SH-SY5Y (cell line): ENCODE measurements around the gene HOXD9.

ENCODE experiments used
- GATA2 ChIP-seq: IDR thresholded peaks from 2 replicates; pipeline ENCODE4 v1.6.1; 2011; ENCODE audit warnings: mild to moderate bottlenecking, low read depth, low read length
- GATA3 ChIP-seq: IDR thresholded peaks from 2 replicates; pipeline ENCODE4 v1.6.1; 2011; ENCODE audit warnings: low read depth, mild to moderate bottlenecking, low read length, moderate library complexity

GRCh38 chr2:176123411-176124109, 1.0 kb downstream of the HOXD9 start:
- no peak for TF ChIP-seq GATA2
- TF ChIP-seq GATA3, result no peak
